Peyer's patch (tissue), 4 donors: ENCODE data around the gene APC2.

ENCODE experiments used
- POLR2A ChIP-seq, 2 donors: fragments of 450-650 bp; IDR thresholded peaks; one replicate each; pipeline ENCODE4 v1.5.1; 2017; ENCODE audit warnings: antibody characterized with exemption in 2 of 2, mild to moderate bottlenecking in 2 of 2, moderate library complexity in 2 of 2
- TF ChIP-seq, protein P1 (sequence below), 6 experiments: fragments of 450-650 bp in 4 of 6; fragments of 200-600 bp in 2 of 6; sonication (generic) in 1 of 6; IDR thresholded peaks; one replicate each; pipeline ENCODE4 v1.5.1; 2017 to 2019; ENCODE audit warnings: antibody characterized with exemption in 6 of 6, mild to moderate bottlenecking in 3 of 6, moderate library complexity in 1 of 6

DNA sequence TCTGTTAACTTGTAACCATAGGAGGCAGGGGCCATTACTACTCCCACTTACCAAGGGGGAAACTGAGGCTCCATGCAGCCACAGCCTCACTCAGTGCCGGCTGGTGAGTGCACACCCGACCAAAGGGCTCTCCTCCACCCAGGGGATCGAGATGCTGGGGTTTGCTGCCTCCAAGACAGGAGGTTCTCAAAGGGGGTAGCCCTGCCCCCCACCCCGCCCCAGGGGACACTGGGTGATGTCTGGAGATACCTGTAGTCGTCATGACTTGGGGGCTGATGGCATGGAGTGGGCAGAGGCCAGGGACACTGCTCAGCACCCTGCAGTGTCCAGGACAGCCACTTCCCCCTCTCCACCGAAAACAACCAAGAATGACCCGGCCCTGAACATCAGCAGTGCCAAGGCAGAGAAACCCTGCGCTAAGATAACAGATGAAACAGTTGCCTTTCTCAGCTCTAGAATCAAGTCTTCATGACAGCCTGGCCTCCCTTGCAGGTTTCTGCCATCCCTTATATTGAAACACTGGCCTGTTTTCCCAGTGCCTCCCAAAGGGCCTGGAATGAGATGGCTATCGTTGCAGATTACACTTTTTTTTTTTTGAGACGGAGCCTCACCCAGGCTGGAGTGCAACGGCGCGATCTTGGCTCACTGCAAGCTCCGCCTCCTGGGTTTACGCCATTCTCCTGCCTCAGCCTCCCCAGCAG, 44.3 kb downstream of the APC2 start:
- TF ChIP-seq, protein P1, sequence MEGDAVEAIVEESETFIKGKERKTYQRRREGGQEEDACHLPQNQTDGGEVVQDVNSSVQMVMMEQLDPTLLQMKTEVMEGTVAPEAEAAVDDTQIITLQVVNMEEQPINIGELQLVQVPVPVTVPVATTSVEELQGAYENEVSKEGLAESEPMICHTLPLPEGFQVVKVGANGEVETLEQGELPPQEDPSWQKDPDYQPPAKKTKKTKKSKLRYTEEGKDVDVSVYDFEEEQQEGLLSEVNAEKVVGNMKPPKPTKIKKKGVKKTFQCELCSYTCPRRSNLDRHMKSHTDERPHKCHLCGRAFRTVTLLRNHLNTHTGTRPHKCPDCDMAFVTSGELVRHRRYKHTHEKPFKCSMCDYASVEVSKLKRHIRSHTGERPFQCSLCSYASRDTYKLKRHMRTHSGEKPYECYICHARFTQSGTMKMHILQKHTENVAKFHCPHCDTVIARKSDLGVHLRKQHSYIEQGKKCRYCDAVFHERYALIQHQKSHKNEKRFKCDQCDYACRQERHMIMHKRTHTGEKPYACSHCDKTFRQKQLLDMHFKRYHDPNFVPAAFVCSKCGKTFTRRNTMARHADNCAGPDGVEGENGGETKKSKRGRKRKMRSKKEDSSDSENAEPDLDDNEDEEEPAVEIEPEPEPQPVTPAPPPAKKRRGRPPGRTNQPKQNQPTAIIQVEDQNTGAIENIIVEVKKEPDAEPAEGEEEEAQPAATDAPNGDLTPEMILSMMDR (IDR thresholded peaks at IDR 0.05), result no peak
- TF ChIP-seq POLR2A (IDR thresholded peaks at IDR 0.05), result no peak
